H1 (cell line): ENCODE data around the gene CYP2J2. TPM values are rescaled to one million over a fixed set of nuclear protein-coding genes. Genes with fewer than 3 reads are reported as not detected.

Experiments used
- CTCF ChIA-PET: fragments of 300-600 bp; sonication (Branson Sonifier 250); formaldehyde crosslinking; loops from one replicate; lab custom pipeline; 2021; ENCODE audit not compliant: partially characterized antibody; lab: Charles Lee
- POLR2A ChIA-PET: fragments of 300-600 bp; sonication (Branson Sonifier 250); formaldehyde crosslinking; loops from one replicate; lab custom pipeline; 2021; ENCODE audit warnings: inconsistent platforms; ENCODE audit not compliant: partially characterized antibody; lab: Charles Lee
- DNase-seq, 2 experiments: peaks; one replicate each; pipeline versions ENCODE4 v3.0.0 to v3.0.0-alpha.2; 2010 to 2022; ENCODE audit warnings: low spot score in 2 of 2, low read depth in 1 of 2, mixed read lengths in 1 of 2
- FAIRE-seq: peaks from 2 replicates; lab custom pipeline; 2011; peaks lifted over from hg19 to GRCh38; lab: Jason Lieb, UNC
- H2AFZ ChIP-seq: 2 replicates; pipeline ENCODE4 v1.8.1; 2012; ENCODE audit warnings: low read length, inconsistent platforms
- H2AK5ac ChIP-seq: 2 replicates; pipeline ENCODE4 v1.6.1; 2013; ENCODE audit warnings: low read depth, low read length
- H2BK120ac ChIP-seq: replicated peaks from 2 replicates; pipeline ENCODE3; 2013; ENCODE audit warnings: low read depth, low read length, inconsistent platforms
- H2BK12ac ChIP-seq: 2 replicates; pipeline ENCODE4 v1.6.1; 2013; ENCODE audit warnings: low read depth, low read length
- H2BK15ac ChIP-seq: 2 replicates; pipeline ENCODE4 v1.6.1; 2013; ENCODE audit warnings: low read length
- H2BK20ac ChIP-seq: 2 replicates; pipeline ENCODE4 v1.6.1; 2013; ENCODE audit warnings: low read length
- H2BK5ac ChIP-seq: 2 replicates; pipeline ENCODE4 v1.6.1; 2013; ENCODE audit warnings: low read depth, low read length
- H3K14ac ChIP-seq: 2 replicates; pipeline ENCODE4 v1.6.1; 2013; ENCODE audit warnings: inconsistent platforms; ENCODE audit not compliant: insufficient read length
- H3K18ac ChIP-seq: 2 replicates; pipeline ENCODE4 v1.6.1; 2013; ENCODE audit warnings: low read length; ENCODE audit errors: extremely low read depth
- H3K23ac ChIP-seq: 2 replicates; pipeline ENCODE4 v1.6.1; 2013; ENCODE audit warnings: inconsistent platforms; ENCODE audit not compliant: insufficient read length
- H3K23me2 ChIP-seq: 2 replicates; pipeline ENCODE4 v1.6.1; 2013; ENCODE audit warnings: low read depth, low read length
- H3K27ac ChIP-seq: 2 replicates; pipeline ENCODE4 v1.6.1; 2011; ENCODE audit warnings: low read depth, low read length, inconsistent platforms
- H3K27me3 ChIP-seq, 4 experiments: replicated peaks in 1 of 4; 1 replicate in 1 of 4; 2 replicates in 3 of 4; pipeline versions ENCODE4 v1.6.1 to v1.8.1; 2011 to 2013; ENCODE audit warnings: low read length in 3 of 4, mild to moderate bottlenecking in 3 of 4, inconsistent platforms in 2 of 4, mixed read lengths in 2 of 4, moderate library complexity in 1 of 4; ENCODE audit not compliant: control insufficient read depth in 3 of 4, insufficient read depth in 3 of 4; ENCODE audit errors: extremely low read depth in 1 of 4
- H3K36me3 ChIP-seq, 4 experiments: 2 replicates each; pipeline versions ENCODE4 v1.6.1 to v1.8.1; 2011 to 2013; ENCODE audit warnings: mild to moderate bottlenecking in 4 of 4, low read length in 3 of 4, moderate library complexity in 2 of 4, control low read depth in 1 of 4, inconsistent platforms in 1 of 4; ENCODE audit not compliant: insufficient read depth in 4 of 4, control insufficient read depth in 2 of 4
- H3K4ac ChIP-seq: replicated peaks from 2 replicates; pipeline ENCODE3; 2013; ENCODE audit warnings: low read length, low read depth, mixed read lengths, inconsistent platforms; ENCODE audit not compliant: insufficient read length
- H3K4me1 ChIP-seq, 4 experiments: replicated peaks in 1 of 4; 1 replicate in 1 of 4; 2 replicates in 3 of 4; pipeline versions ENCODE4 v1.6.1 to v1.8.1; 2011 to 2013; ENCODE audit warnings: low read length in 3 of 4, inconsistent platforms in 2 of 4, mixed read lengths in 1 of 4; ENCODE audit not compliant: insufficient read depth in 4 of 4, control insufficient read depth in 3 of 4
- H3K4me2 ChIP-seq, 2 experiments: 2 replicates each; pipeline versions ENCODE4 v1.6.1 to v1.8.1; 2011 to 2013; ENCODE audit warnings: low read depth in 2 of 2, low read length in 2 of 2, control low read depth in 1 of 2, inconsistent platforms in 1 of 2, mild to moderate bottlenecking in 1 of 2; ENCODE audit not compliant: insufficient read depth in 1 of 2
- H3K4me3 ChIP-seq, 4 experiments: fragments of 200-600, 300-600 bp in 1 of 4; sonication (generic), shearing (Covaris generic), sonication (Bioruptor Twin) in 1 of 4; 2 replicates each; pipeline versions ENCODE4 v1.5.1 to v1.8.1; 2011 to 2016; ENCODE audit warnings: low read length in 4 of 4, low read depth in 3 of 4, control low read depth in 2 of 4, inconsistent platforms in 2 of 4, mild to moderate bottlenecking in 2 of 4, mixed read lengths in 1 of 4, moderate library complexity in 1 of 4; ENCODE audit not compliant: insufficient read depth in 2 of 4; ENCODE audit errors: extremely low read depth in 1 of 4
- H3K56ac ChIP-seq: replicated peaks from 2 replicates; pipeline ENCODE3; 2013; ENCODE audit warnings: low read depth, mild to moderate bottlenecking, mixed read lengths, low read length, inconsistent platforms; ENCODE audit not compliant: insufficient read length
- H3K79me1 ChIP-seq: 2 replicates; pipeline ENCODE4 v1.6.1; 2013; ENCODE audit warnings: low read depth, low read length, control low read depth
- H3K79me2 ChIP-seq, 2 experiments: 2 replicates each; pipeline versions ENCODE4 v1.6.1 to v1.8.1; 2012 to 2013; ENCODE audit warnings: low read length in 2 of 2, mild to moderate bottlenecking in 2 of 2, inconsistent platforms in 1 of 2; ENCODE audit not compliant: insufficient read depth in 2 of 2, control insufficient read depth in 1 of 2
- H3K9ac ChIP-seq, 4 experiments: replicated peaks in 1 of 4; 1 replicate in 1 of 4; 2 replicates in 3 of 4; pipeline versions ENCODE4 v1.6.1 to v1.8.1; 2011 to 2013; ENCODE audit warnings: low read depth in 3 of 4, low read length in 3 of 4, control low read depth in 2 of 4, mild to moderate bottlenecking in 2 of 4, moderate library complexity in 2 of 4, inconsistent platforms in 1 of 4; ENCODE audit errors: extremely low read depth in 1 of 4
- H3K9me3 ChIP-seq, 2 experiments: 2 replicates each; pipeline versions ENCODE4 v1.6.1 to v1.8.1; 2012 to 2013; ENCODE audit warnings: mild to moderate bottlenecking in 2 of 2, moderate library complexity in 2 of 2, control low read depth in 1 of 2, inconsistent platforms in 1 of 2, low read depth in 1 of 2, low read length in 1 of 2, mixed read lengths in 1 of 2; ENCODE audit not compliant: insufficient read depth in 2 of 2
- H4K20me1 ChIP-seq, 2 experiments: replicated peaks in 1 of 2; 2 replicates each; pipeline versions ENCODE3 to v1.8.1; 2011 to 2013; ENCODE audit warnings: inconsistent platforms in 2 of 2, low read length in 2 of 2, mild to moderate bottlenecking in 1 of 2; ENCODE audit not compliant: insufficient read depth in 2 of 2, control insufficient read depth in 1 of 2
- H4K5ac ChIP-seq: 2 replicates; pipeline ENCODE4 v1.6.1; 2013; ENCODE audit warnings: low read length, low read depth, mixed read lengths, inconsistent platforms; ENCODE audit not compliant: insufficient read length
- H4K8ac ChIP-seq: 2 replicates; pipeline ENCODE4 v1.8.0; 2013; ENCODE audit warnings: mild to moderate bottlenecking, moderate library complexity, low read length, inconsistent platforms; ENCODE audit not compliant: insufficient read depth; ENCODE audit errors: extremely low read depth
- H4K91ac ChIP-seq: replicated peaks from 2 replicates; pipeline ENCODE3; 2013; ENCODE audit warnings: low read length, mixed read lengths, inconsistent platforms; ENCODE audit not compliant: insufficient read length
- BRCA1 ChIP-seq: IDR thresholded peaks from 2 replicates; pipeline ENCODE4 v1.6.1; 2012; ENCODE audit warnings: low read depth, low read length, improper control_type of control experiment
- CTBP2 ChIP-seq: IDR thresholded peaks from 2 replicates; pipeline ENCODE4 v1.7.0; 2011; ENCODE audit warnings: borderline replicate concordance, mild to moderate bottlenecking, moderate library complexity, mixed read lengths, low read length; ENCODE audit not compliant: insufficient read depth, insufficient read length
- CTCF ChIP-seq, 3 experiments: IDR thresholded peaks; 1 replicate in 2 of 3; 2 replicates in 1 of 3; pipeline versions ENCODE4 v1.5.1 to v1.6.1; 2011; ENCODE audit warnings: low read length in 3 of 3, mild to moderate bottlenecking in 3 of 3, inconsistent platforms in 2 of 3, low read depth in 1 of 3, moderate library complexity in 1 of 3; ENCODE audit not compliant: insufficient read depth in 1 of 3; ENCODE audit errors: control extremely low read depth in 1 of 3
- EP300 ChIP-seq, 2 experiments: IDR thresholded peaks; 1 replicate in 1 of 2; 2 replicates in 1 of 2; pipeline ENCODE4 v1.6.1; 2011 to 2012; ENCODE audit warnings: low read depth in 2 of 2, low read length in 2 of 2, mild to moderate bottlenecking in 2 of 2, borderline replicate concordance in 1 of 2, inconsistent platforms in 1 of 2, moderate library complexity in 1 of 2
- NANOG ChIP-seq: IDR thresholded peaks from 2 replicates; pipeline ENCODE4 v1.6.1; 2011; ENCODE audit warnings: low read length, low read depth, mild to moderate bottlenecking, inconsistent platforms; ENCODE audit not compliant: insufficient read depth, poor library complexity, severe bottlenecking
- PHF8 ChIP-seq: fragments of 200-600 bp; sonication (generic); conservative IDR thresholded peaks from 2 replicates; pipeline ENCODE4 v1.7.1; 2012; ENCODE audit warnings: low read depth, mild to moderate bottlenecking, inconsistent platforms, low read length, moderate library complexity
- POLR2A ChIP-seq, 2 experiments: IDR thresholded peaks; 1 replicate in 1 of 2; 2 replicates in 1 of 2; pipeline ENCODE4 v1.6.1; 2011; ENCODE audit warnings: low read depth in 2 of 2, low read length in 2 of 2, mild to moderate bottlenecking in 2 of 2; ENCODE audit errors: control extremely low read depth in 1 of 2
- POLR2AphosphoS5 ChIP-seq: IDR thresholded peaks from 2 replicates; pipeline ENCODE4 v1.6.1; 2011; ENCODE audit warnings: low read depth, low read length
- SAP30 ChIP-seq: fragments of 300-600 bp; sonication (generic); IDR thresholded peaks from 2 replicates; pipeline ENCODE4 v1.7.1; 2012; ENCODE audit warnings: low read length, moderate library complexity, mild to moderate bottlenecking, inconsistent platforms; ENCODE audit not compliant: insufficient read depth, insufficient replicate concordance
- TCF12 ChIP-seq: IDR thresholded peaks from 2 replicates; pipeline ENCODE4 v1.6.1; 2011; ENCODE audit warnings: low read depth, mild to moderate bottlenecking, low read length
- WGBS, 2 experiments: shearing (Covaris generic) in 1 of 2; methylation state at CpG; one replicate each; pipeline versions ENCODE4 v1.1.6 to v1.1.7; 2013 to 2015; ENCODE audit warnings: low lambda C conversion rate in 2 of 2, mixed read lengths in 2 of 2, inconsistent platforms in 1 of 2, low coverage in 1 of 2, missing lambda C conversion rate in 1 of 2; ENCODE audit not compliant: insufficient replicate concordance in 2 of 2, insufficient coverage in 1 of 2, insufficient read length in 1 of 2; ENCODE audit errors: extremely low coverage in 1 of 2, missing lambda C conversion rate in 1 of 2; 5-methylcytosine and 5-hydroxymethylcytosine counted together
- polyA plus RNA-seq, 7 experiments: library from polyadenylated mRNA; depleted of rRNA in 3 of 7; stranded (reverse) in 5 of 7; unstranded in 2 of 7; fragments of >200 nt in 5 of 7; fragments of 200-250 nt in 2 of 7; gene quantifications; 1 replicate in 5 of 7; 2 replicates in 1 of 7; 4 replicates in 1 of 7; pipeline versions ENCODE4 v1.2.1 to v1.2.3, GENCODE V29; 2011 to 2013; ENCODE audit warnings: missing spikeins in 2 of 7, mixed read lengths in 2 of 7
- total RNA-seq: library from RNA; stranded (reverse); fragmentation: NEBNext Ultra II Directional; extraction: Animal tissue kit (Norgen Biotek cat#: 25700); gene quantifications from 2 replicates; pipeline ENCODE4 v1.2.1, GENCODE V29; 2021

Gene CYP2J2
- total and polyA plus RNA-seq, 2 of the 8 experiments (the other 6 are each of a cell fraction or from before 2014, with no cell fraction given): 0.59 to 2.1 TPM

- Histone ChIP-seq H4K91ac (no peak overlapping the region), H2BK20ac (no peak overlapping the region)
- TF ChIP-seq SAP30 (no peak), CTCF (IDR thresholded peaks at IDR 0.05; ENCODE audit: control extremely low read depth in 1 of 3, insufficient read depth in 1 of 3, low read depth in 1 of 3, low read length in 3 of 3) (no peak), BRCA1 (no peak), POLR2A (IDR thresholded peaks at IDR 0.05; ENCODE audit: control extremely low read depth in 1 of 2, low read depth in 2 of 2, low read length in 2 of 2) (no peak), TCF12 (no peak), CTBP2 (no peak), NANOG (no peak), POLR2AphosphoS5 (no peak), PHF8 (no peak), EP300 (IDR thresholded peaks at IDR 0.05; ENCODE audit: borderline replicate concordance in 1 of 2, low read depth in 2 of 2, low read length in 2 of 2) (no peak)
- TF ChIP-seq, all 59 proteins: peak for 0
- DNase-seq (no peak), FAIRE-seq (no peak)
- H4K5ac ChIP-seq: no peak overlapping the region
- no peak overlapping the region for H2AK5ac ChIP-seq
- CTCF ChIA-PET: interaction anchor here (1.0 to 3.7 kb wide), 7 partner anchors 9 to 308 kb away, joined by 3 to 43 read pairs (median 12); no protein-coding TSS in a partner anchor
- no peaks in the 10 kb centered on the region; a peak in 1 of 7 replicates for H3K27me3 ChIP-seq
- no peaks in the 10 kb centered on the region for H4K20me1 ChIP-seq
- POLR2A ChIA-PET: no interaction called here
- H3K79me2 ChIP-seq: no peaks in the 10 kb centered on the region
- no peak overlapping the region for H3K27ac ChIP-seq
- no peak overlapping the region for H3K4me3 ChIP-seq
- no peak overlapping the region for H2BK120ac ChIP-seq
- no peak overlapping the region for H3K18ac ChIP-seq
- H3K23me2 ChIP-seq: no peaks in the 10 kb centered on the region
- H3K23ac ChIP-seq: no peak overlapping the region
- H2AFZ ChIP-seq: no peak overlapping the region
- H3K56ac ChIP-seq: no peak overlapping the region
- no peak overlapping the region for H2BK15ac ChIP-seq
- H3K4ac ChIP-seq: no peak overlapping the region
- peaks cover 0 to 2% (median under 1%) of the 10 kb centered on the region in 4 experiments; a peak in 3 of 7 replicates for H3K4me1 ChIP-seq
- H3K4me2 ChIP-seq: no peak overlapping the region
- no peaks in the 10 kb centered on the region for H3K79me1 ChIP-seq
- H3K9me3 ChIP-seq: no peaks in the 10 kb centered on the region
- H3K14ac ChIP-seq: no peak overlapping the region
- H4K8ac ChIP-seq: no peak overlapping the region
- H3K36me3 ChIP-seq: no peaks in the 10 kb centered on the region
- H3K9ac ChIP-seq: no peak overlapping the region
- H2BK5ac ChIP-seq: no peak overlapping the region
- WGBS, 2 experiments: 91% methylated on average over 1 of the region's 1 CpG; no CpG with 5 or more reads in 1 of the 2 experiments
- H2BK12ac ChIP-seq: no peak overlapping the region
Observed at GRCh38 chr1:59973719-59974118, 47.1 kb upstream of the CYP2J2 start.
